ENCODE data around the gene MRPS5.

MRPS5 gene

GRCh38 chr2:95055262-95055661 lies 66.3 kb downstream of the MRPS5 start:
- no peak overlapping the region for H2AFZ ChIP-seq (ENCODE audit: low read depth, low read length)
- no peak overlapping the region for H3K18ac ChIP-seq (ENCODE audit: low read depth in 1 of 2, low read length in 2 of 2)
- peaks cover 14 to 94% of the 10 kb centered on the region in 2 experiments for H3K27me3 ChIP-seq (ENCODE audit: control insufficient read depth in 1 of 2, insufficient read depth in 1 of 2, low read length in 2 of 2)
- H3K4me1 ChIP-seq (ENCODE audit: control insufficient read depth, insufficient read depth, low read depth, low read length), result peaks cover 7% of the 10 kb centered on the region
- no peak overlapping the region for H2BK12ac ChIP-seq (ENCODE audit: low read length in 2 of 2)
- no peak overlapping the region for H3K4me3 ChIP-seq (ENCODE audit: insufficient read depth in 1 of 2, low read depth in 1 of 2, low read length in 2 of 2)
- no peak for DNase-seq
- no peak overlapping the region for H3K27ac ChIP-seq (ENCODE audit: low read length, poor library complexity, severe bottlenecking)
- H3K79me1 ChIP-seq (replicated peaks; ENCODE audit: low read length, poor library complexity, severe bottlenecking), result no peaks in the 10 kb centered on the region
- H3K23ac ChIP-seq (ENCODE audit: low read length in 2 of 2), result no peak overlapping the region
- H3K36me3 ChIP-seq (ENCODE audit: control insufficient read depth in 1 of 2, insufficient read depth in 2 of 2, low read depth in 1 of 2, low read length in 2 of 2), result no peaks in the 10 kb centered on the region
- no peaks in the 10 kb centered on the region for H3K9me3 ChIP-seq (ENCODE audit: control insufficient read depth, low read length)
- no peak overlapping the region for H4K8ac ChIP-seq (ENCODE audit: low read length)
- no peak overlapping the region for H3K14ac ChIP-seq (ENCODE audit: low read length in 2 of 2)
- H2BK15ac ChIP-seq (ENCODE audit: low read depth, poor library complexity, severe bottlenecking), result no peak overlapping the region
- H3K4me2 ChIP-seq (ENCODE audit: low read length, poor library complexity, severe bottlenecking), result no peak overlapping the region
- no peak overlapping the region for H2BK120ac ChIP-seq (ENCODE audit: low read depth, low read length)
- no peak overlapping the region for H2AK5ac ChIP-seq (ENCODE audit: low read length, severe bottlenecking)
- no peak overlapping the region for H3K9ac ChIP-seq (ENCODE audit: low read length)
- no peak overlapping the region for H2BK5ac ChIP-seq (ENCODE audit: low read depth, low read length, poor library complexity, severe bottlenecking)
- H3K4ac ChIP-seq (ENCODE audit: low read depth in 1 of 2, low read length in 2 of 2), result no peak overlapping the region
- H4K91ac ChIP-seq (ENCODE audit: low read length), result no peak overlapping the region
- 37% methylated on average over 2 of the region's 3 CpGs for WGBS

- no peak overlapping the region for H3K4me3 ChIP-seq (ENCODE audit: insufficient read depth in 1 of 2, low read depth in 1 of 2, low read length in 2 of 2)
- H2BK5ac ChIP-seq (ENCODE audit: low read depth, low read length, poor library complexity, severe bottlenecking), result no peak overlapping the region
- H3K18ac ChIP-seq (ENCODE audit: low read depth in 1 of 2, low read length in 2 of 2), result no peak overlapping the region
- no peak for DNase-seq
- H3K9ac ChIP-seq (ENCODE audit: low read length), result no peak overlapping the region
- no peaks in the 10 kb centered on the region for H3K9me3 ChIP-seq (ENCODE audit: control insufficient read depth, low read length)
- H4K91ac ChIP-seq (ENCODE audit: low read length), result no peak overlapping the region
- H2BK120ac ChIP-seq (ENCODE audit: low read depth, low read length), result no peak overlapping the region
- no peak overlapping the region for H3K4ac ChIP-seq (ENCODE audit: low read depth in 1 of 2, low read length in 2 of 2)
- no peak overlapping the region for H2BK12ac ChIP-seq (ENCODE audit: low read length in 2 of 2)
- no peak overlapping the region for H3K4me2 ChIP-seq (ENCODE audit: low read length, poor library complexity, severe bottlenecking)
- no peak overlapping the region for H2BK15ac ChIP-seq (ENCODE audit: low read depth, poor library complexity, severe bottlenecking)
- no peaks in the 10 kb centered on the region for H3K79me1 ChIP-seq (replicated peaks; ENCODE audit: low read length, poor library complexity, severe bottlenecking)
- no peak overlapping the region for H2AK5ac ChIP-seq (ENCODE audit: low read length, severe bottlenecking)
- H4K8ac ChIP-seq (ENCODE audit: low read length), result no peak overlapping the region
- H3K27me3 ChIP-seq (ENCODE audit: control insufficient read depth in 1 of 2, insufficient read depth in 1 of 2, low read length in 2 of 2), result peaks cover 14 to 86% of the 10 kb centered on the region in 2 experiments
- WGBS, result 68% methylated on average over 5 of the region's 5 CpGs
- no peak overlapping the region for H3K27ac ChIP-seq (ENCODE audit: low read length, poor library complexity, severe bottlenecking)
- no peak overlapping the region for H2AFZ ChIP-seq (ENCODE audit: low read depth, low read length)
- peaks cover 6% of the 10 kb centered on the region for H3K4me1 ChIP-seq (ENCODE audit: control insufficient read depth, insufficient read depth, low read depth, low read length)
- H3K23ac ChIP-seq (ENCODE audit: low read length in 2 of 2), result no peak overlapping the region
- H3K36me3 ChIP-seq (ENCODE audit: control insufficient read depth in 1 of 2, insufficient read depth in 2 of 2, low read depth in 1 of 2, low read length in 2 of 2), result no peaks in the 10 kb centered on the region
- H3K14ac ChIP-seq (ENCODE audit: low read length in 2 of 2), result no peak overlapping the region
These were observed 67.6 kb downstream of the MRPS5 start for GRCh38 chr2:95054016-95054415.

GRCh38 chr2:95053543-95053942 lies 68.1 kb downstream of the MRPS5 start:
- Histone ChIP-seq H3K9ac (ENCODE audit: low read length) (no peak overlapping the region), H3K18ac (ENCODE audit: low read depth in 1 of 2, low read length in 2 of 2) (no peak overlapping the region), H3K23ac (ENCODE audit: low read length in 2 of 2) (no peak overlapping the region), H3K4ac (ENCODE audit: low read depth in 1 of 2, low read length in 2 of 2) (no peak overlapping the region), H3K4me2 (ENCODE audit: low read length, poor library complexity, severe bottlenecking) (no peak overlapping the region), H2AK5ac (ENCODE audit: low read length, severe bottlenecking) (no peak overlapping the region), H3K79me1 (replicated peaks; ENCODE audit: low read length, poor library complexity, severe bottlenecking) (no peaks in the 10 kb centered on the region), H3K36me3 (ENCODE audit: control insufficient read depth in 1 of 2, insufficient read depth in 2 of 2, low read depth in 1 of 2, low read length in 2 of 2) (no peaks in the 10 kb centered on the region), H3K4me3 (ENCODE audit: insufficient read depth in 1 of 2, low read depth in 1 of 2, low read length in 2 of 2) (no peak overlapping the region), H3K27ac (ENCODE audit: low read length, poor library complexity, severe bottlenecking) (no peak overlapping the region), H2BK12ac (ENCODE audit: low read length in 2 of 2) (no peak overlapping the region), H3K9me3 (ENCODE audit: control insufficient read depth, low read length) (no peaks in the 10 kb centered on the region), H2BK15ac (ENCODE audit: low read depth, poor library complexity, severe bottlenecking) (no peak overlapping the region), H4K8ac (ENCODE audit: low read length) (no peak overlapping the region), H4K91ac (ENCODE audit: low read length) (no peak overlapping the region), H3K4me1 (ENCODE audit: control insufficient read depth, insufficient read depth, low read depth, low read length) (peaks cover 4% of the 10 kb centered on the region), H3K14ac (ENCODE audit: low read length in 2 of 2) (no peak overlapping the region), H2BK5ac (ENCODE audit: low read depth, low read length, poor library complexity, severe bottlenecking) (no peak overlapping the region), H2AFZ (ENCODE audit: low read depth, low read length) (no peak overlapping the region), H3K27me3 (ENCODE audit: control insufficient read depth in 1 of 2, insufficient read depth in 1 of 2, low read length in 2 of 2) (peaks cover 14 to 86% of the 10 kb centered on the region in 2 experiments), H2BK120ac (ENCODE audit: low read depth, low read length) (no peak overlapping the region)
- no peak for DNase-seq
- WGBS, result 61% methylated on average over 11 of the region's 11 CpGs

DNA sequence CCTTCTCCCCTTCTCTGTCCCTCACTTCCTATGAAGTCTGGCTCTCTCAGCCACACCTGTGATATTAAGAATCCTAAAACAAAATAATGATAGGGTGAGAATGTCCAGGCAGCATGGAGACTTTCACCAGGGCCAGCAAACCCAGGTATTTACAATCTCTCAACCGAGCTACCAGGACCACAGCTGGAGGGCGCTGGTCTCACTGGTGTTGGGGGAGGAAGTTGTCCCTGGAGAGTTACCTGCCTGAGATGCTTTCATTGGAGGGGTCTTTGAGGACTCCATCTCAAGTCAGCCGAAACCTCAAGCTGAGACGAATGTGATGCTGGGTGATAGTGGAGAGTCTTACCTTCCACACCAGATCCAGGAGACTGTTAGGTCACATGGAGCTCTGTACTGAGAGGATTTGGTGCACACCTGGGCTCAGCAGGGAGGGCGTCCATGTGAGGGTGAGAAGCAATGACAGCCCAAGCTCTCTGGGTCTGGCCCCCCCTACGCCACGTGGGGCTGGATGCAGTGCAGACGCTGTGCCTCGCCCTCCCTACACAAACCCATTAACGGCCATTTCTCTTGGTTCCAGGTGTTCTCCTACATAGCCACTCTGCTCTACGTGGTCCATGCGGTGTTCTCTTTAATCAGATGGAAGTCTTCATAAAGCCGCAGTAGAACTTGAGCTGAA lies 68.7 kb downstream of the MRPS5 start:
- H3K14ac ChIP-seq (ENCODE audit: low read length in 2 of 2), result no peak overlapping the region
- H4K91ac ChIP-seq (ENCODE audit: low read length), result peak overlapping the region; percentile 86
- no peak overlapping the region for H3K9ac ChIP-seq (ENCODE audit: low read length)
- no peak overlapping the region for H2BK12ac ChIP-seq (ENCODE audit: low read length in 2 of 2)
- no peak overlapping the region for H3K4ac ChIP-seq (ENCODE audit: low read depth in 1 of 2, low read length in 2 of 2)
- H2BK120ac ChIP-seq (ENCODE audit: low read depth, low read length), result no peak overlapping the region
- H3K4me1 ChIP-seq (ENCODE audit: control insufficient read depth, insufficient read depth, low read depth, low read length), result peaks cover 3% of the 10 kb centered on the region
- peaks cover 11 to 86% of the 10 kb centered on the region in 2 experiments for H3K27me3 ChIP-seq (ENCODE audit: control insufficient read depth in 1 of 2, insufficient read depth in 1 of 2, low read length in 2 of 2)
- H3K36me3 ChIP-seq (ENCODE audit: control insufficient read depth in 1 of 2, insufficient read depth in 2 of 2, low read depth in 1 of 2, low read length in 2 of 2), result no peaks in the 10 kb centered on the region
- H2AFZ ChIP-seq (ENCODE audit: low read depth, low read length), result no peak overlapping the region
- H2BK15ac ChIP-seq (ENCODE audit: low read depth, poor library complexity, severe bottlenecking), result no peak overlapping the region
- DNase-seq, result no peak
- H3K79me1 ChIP-seq (replicated peaks; ENCODE audit: low read length, poor library complexity, severe bottlenecking), result no peaks in the 10 kb centered on the region
- WGBS, result 73% methylated on average over 12 of the region's 13 CpGs
- H3K9me3 ChIP-seq (ENCODE audit: control insufficient read depth, low read length), result no peaks in the 10 kb centered on the region
- no peak overlapping the region for H2AK5ac ChIP-seq (ENCODE audit: low read length, severe bottlenecking)
- H3K4me2 ChIP-seq (ENCODE audit: low read length, poor library complexity, severe bottlenecking), result no peak overlapping the region
- no peak overlapping the region for H3K4me3 ChIP-seq (ENCODE audit: insufficient read depth in 1 of 2, low read depth in 1 of 2, low read length in 2 of 2)
- H3K23ac ChIP-seq (ENCODE audit: low read length in 2 of 2), result no peak overlapping the region
- no peak overlapping the region for H3K27ac ChIP-seq (ENCODE audit: low read length, poor library complexity, severe bottlenecking)
- H3K18ac ChIP-seq (ENCODE audit: low read depth in 1 of 2, low read length in 2 of 2), result no peak overlapping the region
- no peak overlapping the region for H2BK5ac ChIP-seq (ENCODE audit: low read depth, low read length, poor library complexity, severe bottlenecking)
- no peak overlapping the region for H4K8ac ChIP-seq (ENCODE audit: low read length)
